HCT116 (cell line): Measurements from ENCODE around the gene S1PR2.

ENCODE experiments used
- EZH2 ChIP-seq: fragments of 200-600 bp; sonication (generic); IDR thresholded peaks from 2 replicates; pipeline ENCODE4 v1.6.1; 2017; ENCODE audit warnings: antibody characterized with exemption, mixed run types
- SIN3A ChIP-seq: IDR thresholded peaks from 2 replicates; pipeline ENCODE4 v1.6.1; 2012; ENCODE audit warnings: low read depth

DNA sequence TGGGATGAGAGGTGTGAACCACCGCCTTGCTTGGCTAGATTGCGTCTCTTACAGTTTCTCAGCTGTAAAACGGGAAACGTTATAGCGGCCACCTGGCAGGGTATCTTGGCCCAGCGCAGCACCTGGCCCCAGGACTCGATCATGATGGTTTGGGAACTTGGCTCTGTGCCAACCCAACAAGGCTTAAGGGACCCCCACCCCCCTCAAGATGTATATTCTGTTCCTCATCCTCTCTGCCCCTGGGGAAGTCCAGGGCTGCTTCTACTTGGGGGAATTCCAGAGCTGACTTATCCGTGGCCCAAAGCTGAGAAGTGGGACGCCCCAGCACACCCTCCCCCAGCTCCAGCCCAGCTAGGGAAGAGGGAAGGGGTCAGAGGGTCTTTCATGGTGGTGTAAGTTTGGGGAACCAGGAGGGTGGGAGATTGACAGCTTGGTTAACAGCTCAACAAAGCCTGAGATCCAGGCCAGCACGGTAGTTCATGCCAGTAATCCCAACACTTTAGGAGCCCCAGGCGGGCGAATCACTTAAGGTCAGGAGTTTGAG, 40.5 kb upstream of the S1PR2 start:
- TF ChIP-seq SIN3A (no peak), EZH2 (no peak)
